Upper lobe of right lung (tissue), 1 donor: Measurements from ENCODE around the gene IGFL2. TPM values are rescaled to one million over a fixed set of nuclear protein-coding genes. Genes with fewer than 3 reads are reported as not detected.
"Not testable (repeated sequence)": the region's sequence is repeated elsewhere in the genome, so short reads cannot be mapped to it uniquely, and the experiment has no call there.

Experiments
- ATAC-seq: fragments of 200-7000 bp; cut with Tn5 transposase; one replicate; pipeline ENCODE4 v1.9.1; 2020; ENCODE audit warnings: mild to moderate bottlenecking, moderate library complexity
- DNase-seq: peaks from one replicate; pipeline ENCODE4 v3.0.0-alpha.2; 2020
- H3K27ac ChIP-seq: fragments of 200-600 bp; one replicate; pipeline ENCODE4 v1.8.0; 2022
- H3K27me3 ChIP-seq: fragments of 200-600 bp; one replicate; pipeline ENCODE4 v1.8.0; 2022; ENCODE audit warnings: mild to moderate bottlenecking
- H3K36me3 ChIP-seq: fragments of 200-600 bp; one replicate; pipeline ENCODE4 v1.8.0; 2022
- H3K4me1 ChIP-seq: fragments of 200-600 bp; one replicate; pipeline ENCODE4 v1.8.0; 2022
- H3K4me3 ChIP-seq: fragments of 200-600 bp; one replicate; pipeline ENCODE4 v1.8.0; 2022; ENCODE audit warnings: mild to moderate bottlenecking
- H3K9me3 ChIP-seq: fragments of 200-600 bp; one replicate; pipeline ENCODE4 v1.8.0; 2022
- CTCF ChIP-seq: fragments of 200-600 bp; IDR thresholded peaks from one replicate; pipeline ENCODE4 v1.8.0; 2022; ENCODE audit warnings: antibody characterized with exemption
- intact Hi-C: fragments of 100-400 bp; cut with DNase I; formaldehyde crosslinking; loops from one replicate; pipeline ENCODE4 v1.11.0; 2022
- total RNA-seq: library from RNA; stranded (reverse); fragmentation: NEBNext Ultra II Directional; extraction: Animal tissue kit (Norgen Biotek cat#: 25700); gene quantifications from one replicate; pipeline ENCODE4 v1.2.1, GENCODE V29; 2021
- donor health status: DM: no; HTN: yes; CAD: no; lungs with severe emphysema.

The IGFL2 gene
- total RNA-seq, 1 donor from 2014 or later = not detected

DNA sequence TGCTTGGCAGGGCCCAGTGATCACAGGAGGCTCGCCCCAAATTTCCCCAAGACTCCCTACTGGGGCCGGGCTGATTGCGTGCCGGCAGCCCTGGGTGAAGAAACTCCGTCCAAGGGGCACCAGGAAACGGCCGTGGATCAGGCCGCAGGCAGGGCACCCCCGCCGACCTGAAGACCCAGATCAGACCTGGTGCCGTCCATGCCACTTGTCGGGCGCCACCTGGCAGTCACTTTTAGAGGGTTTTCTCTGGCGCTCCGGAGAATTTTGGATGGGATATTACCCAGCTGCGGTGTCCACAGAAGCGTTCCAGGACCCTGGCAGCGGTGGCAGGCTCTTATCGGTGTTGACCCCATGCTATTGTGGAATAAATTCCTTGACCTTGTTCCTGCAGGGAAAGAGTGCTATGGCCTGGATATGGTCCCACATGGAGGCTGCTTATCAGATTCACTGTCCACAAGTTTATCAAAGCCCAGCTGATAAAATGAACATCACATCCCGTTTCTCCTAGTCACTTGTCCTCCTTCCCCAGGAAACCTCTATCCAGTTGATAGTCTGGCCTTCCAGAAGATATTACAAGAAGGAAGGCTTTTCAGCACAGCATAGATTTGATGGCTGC lies 38.2 kb downstream of the IGFL2 start:
- no peaks in the 10 kb centered on the region for H3K9me3 ChIP-seq
- no peak overlapping the region for H3K4me3 ChIP-seq
- no peak overlapping the region for H3K27ac ChIP-seq
- H3K36me3 ChIP-seq = no peaks in the 10 kb centered on the region
- intact Hi-C loops = loop anchor here (10.0 kb wide), 1 partner anchor 101 kb away; no protein-coding TSS in a partner anchor
- no peak for TF ChIP-seq CTCF
- peaks cover 22% of the 10 kb centered on the region for H3K27me3 ChIP-seq
- no peaks in the 10 kb centered on the region for H3K4me1 ChIP-seq
- DNase-seq = no peak
- ATAC-seq = no peak

- intact Hi-C loops = loop anchor here (10.0 kb wide), 1 partner anchor 102 kb away; no protein-coding TSS in a partner anchor
- peaks cover 22% of the 10 kb centered on the region for H3K27me3 ChIP-seq
- no peaks in the 10 kb centered on the region for H3K36me3 ChIP-seq
- H3K4me1 ChIP-seq = no peaks in the 10 kb centered on the region
- no peak overlapping the region for H3K4me3 ChIP-seq
- H3K9me3 ChIP-seq = no peaks in the 10 kb centered on the region
- DNase-seq = no peak
- ATAC-seq = no peak
- TF ChIP-seq CTCF = no peak
- H3K27ac ChIP-seq = no peak overlapping the region
These were observed 38.7 kb downstream of the IGFL2 start for GRCh38 chr19:46186717-46187101.

DNA sequence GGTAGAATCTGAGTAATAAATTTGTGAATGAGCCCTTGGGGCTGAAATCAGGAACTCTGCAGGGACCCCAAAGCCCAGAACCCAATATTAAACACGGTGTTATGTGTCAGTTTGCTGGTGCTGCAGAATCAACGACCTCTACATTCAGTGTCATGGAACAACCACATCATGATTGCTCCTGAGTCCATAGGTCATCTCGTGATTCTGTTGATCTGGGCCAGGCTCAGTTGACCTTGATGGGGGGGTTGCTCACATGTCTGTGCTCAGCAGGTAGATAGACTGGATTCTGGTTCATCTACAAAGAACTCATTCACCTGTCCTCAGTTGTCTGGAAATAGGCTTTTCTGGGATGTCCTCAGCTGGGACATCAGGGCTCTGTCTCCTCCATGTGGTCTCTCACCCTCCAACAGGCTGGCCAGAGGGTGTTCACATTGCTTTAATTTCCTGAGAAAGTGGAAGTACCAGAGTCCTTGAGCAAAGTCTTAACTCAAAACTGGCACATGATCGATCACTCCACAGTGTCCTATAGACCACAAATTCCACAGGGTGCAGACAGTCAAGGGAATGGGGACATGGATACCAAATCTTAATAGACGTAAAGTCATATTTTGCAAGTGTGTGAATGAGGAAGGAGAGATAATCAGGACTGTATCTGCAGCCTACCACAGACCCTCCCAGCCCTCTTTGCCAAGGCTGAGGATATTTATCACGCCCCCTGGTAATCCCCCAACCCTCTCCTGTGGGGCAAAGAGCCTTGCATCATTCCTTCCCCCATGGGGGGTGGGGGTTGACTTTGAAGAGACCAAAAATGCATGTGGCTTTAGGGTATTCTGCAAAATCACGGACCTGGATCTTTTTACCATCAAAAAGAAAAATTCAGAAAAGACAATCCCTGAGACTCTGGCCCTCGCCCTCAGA lies 42.2 kb downstream of the IGFL2 start:
- Histone ChIP-seq H3K4me3 (no peak overlapping the region), H3K36me3 (no peaks in the 10 kb centered on the region), H3K27me3 (peaks cover 22% of the 10 kb centered on the region), H3K4me1 (no peaks in the 10 kb centered on the region), H3K27ac (no peak overlapping the region), H3K9me3 (no peaks in the 10 kb centered on the region)
- ATAC-seq = peak; percentile 47
- TF ChIP-seq CTCF = no peak
- DNase-seq = no peak
- intact Hi-C loops = loop anchor here (10.0 kb wide), 1 partner anchor 105 kb away; no protein-coding TSS in a partner anchor

- Histone ChIP-seq H3K4me1 (no peaks in the 10 kb centered on the region), H3K36me3 (no peaks in the 10 kb centered on the region), H3K4me3 (no peak overlapping the region), H3K9me3 (no peaks in the 10 kb centered on the region), H3K27ac (no peak overlapping the region), H3K27me3 (peaks cover 23% of the 10 kb centered on the region)
- TF ChIP-seq CTCF = no peak
- intact Hi-C loops = no loop called here
- DNase-seq (no peak), ATAC-seq (no peak)
These were observed 43.3 kb downstream of the IGFL2 start for GRCh38 chr19:46191356-46191755.

- H3K27me3 ChIP-seq = peaks cover 28% of the 10 kb centered on the region
- no peak overlapping the region for H3K27ac ChIP-seq
- no peaks in the 10 kb centered on the region for H3K4me1 ChIP-seq
- no peaks in the 10 kb centered on the region for H3K9me3 ChIP-seq
- DNase-seq (no peak), ATAC-seq (peak; percentile 42)
- intact Hi-C loops = no loop called here
- no peak for TF ChIP-seq CTCF
- H3K4me3 ChIP-seq = no peak overlapping the region
- no peaks in the 10 kb centered on the region for H3K36me3 ChIP-seq
These were observed 43.9 kb downstream of the IGFL2 start for GRCh38 chr19:46191972-46192371.

- DNase-seq, H3K27ac ChIP-seq, H3K4me1 ChIP-seq, H3K36me3 ChIP-seq, H3K9me3 ChIP-seq, H3K4me3 ChIP-seq, ATAC-seq, intact Hi-C loops: not testable (repeated sequence)
- peaks cover 28% of the 10 kb centered on the region for H3K27me3 ChIP-seq
These were observed 44.6 kb downstream of the IGFL2 start for GRCh38 chr19:46192626-46192991.
